Smooth muscle cell (in vitro differentiated cells): ENCODE data around the gene ITGB5. TPM values are rescaled to one million over a fixed set of nuclear protein-coding genes. Genes with fewer than 3 reads are reported as not detected.

Source experiments
- DNase-seq: peaks from one replicate; lab custom pipeline; 2025; ENCODE audit not compliant: unreplicated experiment; lab: John Stamatoyannopoulos, UW
- H2AFZ ChIP-seq: fragments of 200-600 bp; sonication (generic); 2 replicates; pipeline ENCODE4 v1.6.0; 2016; ENCODE audit warnings: antibody characterized with exemption, low read depth, mild to moderate bottlenecking
- H3F3A ChIP-seq: fragments of 200-600 bp; sonication (generic); 2 replicates; pipeline ENCODE4 v1.6.0; 2017; ENCODE audit warnings: antibody characterized with exemption, low read depth
- H3K27ac ChIP-seq: fragments of 200-600 bp; sonication (generic); 2 replicates; pipeline ENCODE4 v1.5.1; 2016; ENCODE audit warnings: low read depth, mild to moderate bottlenecking
- H3K27me3 ChIP-seq: fragments of 200-600 bp; sonication (generic); 2 replicates; pipeline ENCODE4 v1.6.1; 2016; ENCODE audit warnings: low read depth, mild to moderate bottlenecking
- H3K36me3 ChIP-seq: fragments of 200-600 bp; sonication (generic); 2 replicates; pipeline ENCODE4 v1.5.1; 2016; ENCODE audit warnings: low read depth
- H3K4me1 ChIP-seq: fragments of 200-600 bp; sonication (generic); 2 replicates; pipeline ENCODE4 v1.5.1; 2016; ENCODE audit warnings: low read depth
- H3K4me2 ChIP-seq: fragments of 200-600 bp; sonication (generic); 2 replicates; pipeline ENCODE4 v1.6.0; 2016; ENCODE audit warnings: mild to moderate bottlenecking
- H3K4me3 ChIP-seq: fragments of 200-600 bp; sonication (generic); 2 replicates; pipeline ENCODE4 v1.5.1; 2016; ENCODE audit warnings: mild to moderate bottlenecking
- H3K79me2 ChIP-seq: fragments of 200-600 bp; sonication (generic); 2 replicates; pipeline ENCODE4 v1.6.0; 2016; ENCODE audit warnings: low read depth, mild to moderate bottlenecking
- H3K9ac ChIP-seq: fragments of 200-600 bp; sonication (generic); 2 replicates; pipeline ENCODE4 v1.6.0; 2016; ENCODE audit warnings: low read depth
- H3K9me3 ChIP-seq: fragments of 200-600 bp; sonication (generic); replicated peaks from 2 replicates; pipeline ENCODE4 v1.5.1; 2016; ENCODE audit warnings: low read depth
- H4K20me1 ChIP-seq: fragments of 200-600 bp; sonication (generic); 2 replicates; pipeline ENCODE4 v1.6.0; 2016; ENCODE audit warnings: low read depth
- WGBS: methylation state at CpG from one replicate; pipeline ENCODE4 v1.1.7; 2016; ENCODE audit warnings: low lambda C conversion rate; 5-methylcytosine and 5-hydroxymethylcytosine counted together
- microRNA counts: library from miRNA; unstranded; fragments of <30 nt; microRNA quantifications from one replicate; lab custom pipeline; 2016
- microRNA-seq: library from miRNA; unstranded; fragments of <30 nt; microRNA quantifications from one replicate; pipeline ENCODE4, GENCODE V29; 2016; ENCODE audit warnings: borderline number of aligned reads
- polyA plus RNA-seq: library from polyadenylated mRNA; unstranded; fragments of >200 nt; fragmentation: Nextera tagmentation; extraction: Ambion mirVana; gene quantifications from 2 replicates; pipeline ENCODE4 v1.2.1, GENCODE V29; 2016
- small RNA-seq: library from RNA; depleted of rRNA; stranded (forward); fragments of <200 nt; gene quantifications from one replicate; pipeline ENCODE3, GENCODE V24; 2014
- total RNA-seq: library from RNA; depleted of rRNA; stranded (reverse); fragments of >200 nt; gene quantifications from 2 replicates; pipeline ENCODE4 v1.2.3, GENCODE V29; 2014
- TF ChIP-seq, protein P1 (sequence below): fragments of 200-600 bp; sonication (generic); IDR thresholded peaks from 2 replicates; pipeline ENCODE4 v1.5.1; 2017; ENCODE audit warnings: borderline replicate concordance, mild to moderate bottlenecking, antibody characterized with exemption; ENCODE audit not compliant: insufficient read depth, poor library complexity, severe bottlenecking

ITGB5 gene
- total and polyA plus RNA-seq, 2 experiments from 2014 or later: 343 to 403 TPM

DNA sequence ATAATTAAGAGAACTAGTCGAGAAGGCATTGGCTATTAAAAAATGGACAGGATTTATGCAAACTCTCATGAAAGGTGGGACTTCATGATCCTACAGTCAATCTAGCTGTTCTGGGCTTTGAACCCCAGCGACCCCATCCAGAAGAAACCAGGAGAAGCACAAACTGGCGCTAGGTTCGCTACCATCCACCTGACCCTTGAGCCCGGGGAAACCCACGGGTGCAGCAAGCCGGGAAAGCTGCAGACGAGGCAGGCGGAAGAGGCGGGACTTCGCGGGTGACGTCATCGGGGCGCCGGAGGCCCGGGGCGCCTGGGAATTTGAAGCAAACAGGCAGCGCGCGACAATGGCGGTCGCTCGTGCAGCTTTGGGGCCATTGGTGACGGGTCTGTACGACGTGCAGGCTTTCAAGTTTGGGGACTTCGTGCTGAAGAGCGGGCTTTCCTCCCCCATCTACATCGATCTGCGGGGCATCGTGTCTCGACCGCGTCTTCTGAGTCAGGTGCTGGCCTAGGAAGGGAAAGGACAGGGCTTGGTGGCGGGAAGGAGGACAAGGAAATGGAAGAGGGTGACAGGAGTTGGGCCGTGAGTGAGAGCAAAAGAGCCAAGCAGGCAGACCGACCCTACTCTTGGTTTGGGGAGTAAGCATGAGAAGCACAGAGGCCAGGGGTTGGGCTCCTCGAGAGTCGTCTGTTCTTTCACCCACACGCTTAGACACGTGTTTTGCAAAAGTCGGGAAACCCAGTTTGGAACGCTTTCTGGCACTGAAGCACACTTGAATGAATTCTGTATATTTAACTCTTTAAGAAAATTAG is 156.8 kb downstream of the ITGB5 start, which contains the start of gene UMPS:
TSS of gene UMPS (plus strand) at position 324 of the 812 bp plus-strand sequence. CDS start at position 344, 20 bp downstream.
- H3K4me3 ChIP-seq: peak within 1 kb of the TSS; percentile 98
- H3K9me3 ChIP-seq: no peaks in the 10 kb centered on the region
- peak within 1 kb of the TSS; percentile 88 for H2AFZ ChIP-seq
- H3F3A ChIP-seq: no peaks in the 10 kb centered on the region
- TF ChIP-seq, protein P1, sequence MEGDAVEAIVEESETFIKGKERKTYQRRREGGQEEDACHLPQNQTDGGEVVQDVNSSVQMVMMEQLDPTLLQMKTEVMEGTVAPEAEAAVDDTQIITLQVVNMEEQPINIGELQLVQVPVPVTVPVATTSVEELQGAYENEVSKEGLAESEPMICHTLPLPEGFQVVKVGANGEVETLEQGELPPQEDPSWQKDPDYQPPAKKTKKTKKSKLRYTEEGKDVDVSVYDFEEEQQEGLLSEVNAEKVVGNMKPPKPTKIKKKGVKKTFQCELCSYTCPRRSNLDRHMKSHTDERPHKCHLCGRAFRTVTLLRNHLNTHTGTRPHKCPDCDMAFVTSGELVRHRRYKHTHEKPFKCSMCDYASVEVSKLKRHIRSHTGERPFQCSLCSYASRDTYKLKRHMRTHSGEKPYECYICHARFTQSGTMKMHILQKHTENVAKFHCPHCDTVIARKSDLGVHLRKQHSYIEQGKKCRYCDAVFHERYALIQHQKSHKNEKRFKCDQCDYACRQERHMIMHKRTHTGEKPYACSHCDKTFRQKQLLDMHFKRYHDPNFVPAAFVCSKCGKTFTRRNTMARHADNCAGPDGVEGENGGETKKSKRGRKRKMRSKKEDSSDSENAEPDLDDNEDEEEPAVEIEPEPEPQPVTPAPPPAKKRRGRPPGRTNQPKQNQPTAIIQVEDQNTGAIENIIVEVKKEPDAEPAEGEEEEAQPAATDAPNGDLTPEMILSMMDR: no peak
- peaks cover 10% of the 10 kb centered on the region for H3K4me1 ChIP-seq
- peak; percentile 58 for DNase-seq
- H4K20me1 ChIP-seq: no peaks in the 10 kb centered on the region
- 2% methylated on average over 44 of the region's 44 CpGs for WGBS
- peaks cover 6% of the 10 kb centered on the region for H3K27me3 ChIP-seq
- H3K36me3 ChIP-seq: no peaks in the 10 kb centered on the region
- peak within 1 kb of the TSS; percentile 100 for H3K4me2 ChIP-seq
- peak within 1 kb of the TSS; percentile 52 for H3K27ac ChIP-seq
- peaks cover 40% of the 10 kb centered on the region for H3K79me2 ChIP-seq
- peak within 1 kb of the TSS; percentile 88 for H3K9ac ChIP-seq

- H3K79me2 ChIP-seq: no peaks in the 10 kb centered on the region
- TF ChIP-seq, protein P1: no peak
These were observed 164.6 kb downstream of the ITGB5 start for GRCh38 chr3:124722589-124722988.

DNA sequence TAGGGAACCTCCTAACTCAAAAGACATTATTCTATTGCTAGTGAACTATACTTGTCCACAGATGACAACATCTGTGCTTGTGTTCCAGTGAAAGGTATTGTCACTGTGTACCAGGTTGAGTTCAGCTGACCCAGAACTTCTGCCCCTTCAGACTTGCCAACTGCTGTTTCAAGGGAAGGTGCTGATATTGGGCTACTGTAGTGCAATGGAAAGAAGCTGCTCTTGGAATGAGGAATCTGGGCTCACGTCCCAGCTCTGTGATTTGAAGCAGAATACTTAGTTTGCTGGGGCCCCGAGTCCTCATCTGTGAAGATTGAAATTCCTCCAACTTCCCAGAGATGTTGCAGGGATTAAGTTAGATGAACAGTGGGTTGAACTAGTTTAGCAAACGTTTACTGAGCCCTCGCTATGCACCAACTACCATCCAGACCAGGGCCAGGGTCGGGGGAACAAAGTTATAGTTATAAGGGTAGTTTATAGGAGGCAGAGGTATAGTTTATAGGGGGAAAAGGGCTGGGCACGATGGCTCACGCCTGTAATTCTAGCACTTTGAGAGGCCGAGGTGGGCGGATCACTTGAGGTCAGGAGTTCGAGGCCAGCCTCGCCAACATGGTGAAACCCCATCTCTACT is 172.8 kb downstream of the ITGB5 start:
- 90% methylated on average over 11 of the region's 11 CpGs for WGBS
- H4K20me1 ChIP-seq: no peaks in the 10 kb centered on the region
- no peaks in the 10 kb centered on the region for H3K4me1 ChIP-seq
- H3F3A ChIP-seq: no peaks in the 10 kb centered on the region
- TF ChIP-seq, protein P1: no peak
- DNase-seq: no peak
- no peaks in the 10 kb centered on the region for H3K27me3 ChIP-seq
- no peak overlapping the region for H3K4me2 ChIP-seq
- no peak overlapping the region for H2AFZ ChIP-seq
- no peak overlapping the region for H3K4me3 ChIP-seq
- no peaks in the 10 kb centered on the region for H3K36me3 ChIP-seq
- H3K9ac ChIP-seq: no peak overlapping the region
- no peak overlapping the region for H3K27ac ChIP-seq
- H3K79me2 ChIP-seq: no peaks in the 10 kb centered on the region
- no peaks in the 10 kb centered on the region for H3K9me3 ChIP-seq

More at GRCh38 chr3:124722589-124722988, 164.6 kb downstream of the ITGB5 start:
- peaks cover 17% of the 10 kb centered on the region for H3K27me3 ChIP-seq
- no peak overlapping the region for H3K27ac ChIP-seq
- no peak overlapping the region for H3K4me2 ChIP-seq
- H4K20me1 ChIP-seq: no peaks in the 10 kb centered on the region
- H3F3A ChIP-seq: no peaks in the 10 kb centered on the region
- H3K4me3 ChIP-seq: no peak overlapping the region
- DNase-seq: no peak
- no peaks in the 10 kb centered on the region for H3K4me1 ChIP-seq
- H3K36me3 ChIP-seq: no peaks in the 10 kb centered on the region
- no peak overlapping the region for H3K9ac ChIP-seq
- no peaks in the 10 kb centered on the region for H3K9me3 ChIP-seq
- H2AFZ ChIP-seq: no peak overlapping the region
- 93% methylated on average over 2 of the region's 2 CpGs for WGBS

MicroRNAs encoded within 50 kb of the gene (microRNA counts, 767-probe panel; counts per million panel counts)
- 183 counts per million for microRNA hsa-miR-544b (lab: Ali Mortazavi, UCI)

Small RNA genes within 50 kb of the gene (microRNA-seq; reads per million reads assigned to microRNA genes)
- not detected for gene MIR544B

Small RNA genes within 50 kb of the gene (small RNA-seq; reads per million reads assigned to genes)
- not detected for gene MIR544B

Other genes with a start within 250 kb of the ITGB5 start
- 16.9 and 79.2 TPM in 2 replicates for gene UMPS, start 156.9 kb downstream of the ITGB5 start, total RNA-seq
- 22.3 and 26.4 TPM in 2 replicates for gene UMPS, start 156.9 kb downstream of the ITGB5 start, polyA plus RNA-seq
- 0.04 TPM in 1 of 2 replicates, not detected in the other for gene MUC13, start 47.4 kb upstream of the ITGB5 start, total RNA-seq
- not detected in 2 replicates for gene MUC13, start 47.4 kb upstream of the ITGB5 start, polyA plus RNA-seq
- gene HEG1, start 168.6 kb upstream of the ITGB5 start, total RNA-seq: 43.5 and 50.3 TPM in 2 replicates
- gene HEG1, start 168.6 kb upstream of the ITGB5 start, polyA plus RNA-seq: 28.0 and 32.8 TPM in 2 replicates